ENCODE measurements around the gene CCR9.

DNA sequence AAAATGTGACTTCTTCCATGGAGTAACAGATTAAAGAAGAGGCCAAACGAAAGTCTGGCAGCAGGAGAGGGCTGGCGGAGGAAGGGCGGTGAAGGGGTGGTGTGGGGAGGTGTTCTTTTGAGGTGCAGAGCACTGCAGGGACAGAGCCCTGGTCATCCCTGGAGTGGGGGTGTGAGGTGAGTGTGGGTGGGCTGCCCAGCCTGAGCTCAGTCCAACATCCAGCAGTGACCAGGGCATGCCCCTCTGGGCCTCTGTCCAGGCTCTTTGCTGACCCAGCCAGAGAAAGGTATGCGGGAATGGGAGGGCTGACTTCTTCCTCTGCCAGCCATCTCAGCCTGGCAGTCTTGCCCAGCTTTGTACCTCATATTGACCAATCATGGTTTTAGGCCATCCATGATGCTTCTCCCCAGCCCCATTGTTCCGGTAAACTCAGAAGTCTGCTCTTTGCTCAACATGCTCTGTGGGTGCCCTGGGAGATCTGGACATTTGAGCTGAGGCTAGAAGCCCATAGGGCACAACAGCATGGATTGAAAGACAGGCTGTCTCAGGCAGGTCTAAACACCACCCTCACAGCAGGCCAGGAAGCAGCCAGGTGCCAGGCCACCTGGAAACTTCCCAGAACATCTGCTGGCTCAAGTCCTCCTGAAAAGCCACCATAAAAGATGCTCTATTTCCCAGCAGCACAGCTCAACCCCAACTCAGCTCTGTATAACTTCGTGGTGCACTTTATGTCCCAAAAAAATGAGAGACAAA lies 31.0 kb downstream of the CCR9 start:
- TF ChIP-seq CTCF (IDR thresholded peaks at IDR 0.05; ENCODE audit: low read depth, low read length) (no peak), POLR2A (IDR thresholded peaks at IDR 0.05; ENCODE audit: extremely low read depth, insufficient read length) (no peak), MYC (IDR thresholded peaks at IDR 0.05; ENCODE audit: low read depth, low read length) (no peak)
